T1000 (cell line): ENCODE measurements around the gene ABR.

Experiments used
- DNase-seq: peaks from one replicate; lab custom pipeline; 2025; ENCODE audit warnings: mixed read lengths; lab: John Stamatoyannopoulos, UW

ABR gene

GRCh38 chr17:958712-959451, 220.9 kb downstream of the ABR start:
- no peak for DNase-seq

GRCh38 chr17:957856-958421, 221.8 kb downstream of the ABR start:
- no peak for DNase-seq

GRCh38 chr17:956905-957304, 222.9 kb downstream of the ABR start:
- DNase-seq: peak; percentile 62

- DNase-seq: peak; percentile 70
Observed at GRCh38 chr17:954431-955164, 225.2 kb downstream of the ABR start.

GRCh38 chr17:953767-954166, 226.0 kb downstream of the ABR start:
- no peak for DNase-seq
